Endothelial cell of umbilical vein (primary cell): ENCODE data around the gene TENM4. TPM values are rescaled to one million over a fixed set of nuclear protein-coding genes. Genes with fewer than 3 reads are reported as not detected.

Source experiments
- BruUV-seq: library from RNA; stranded (reverse); fragments of 400-500 nt; replicated peaks from 2 replicates; lab custom pipeline; 2021; lab: Mats Ljungman, UMichigan
- CTCF ChIA-PET: fragments of 300-600, 350-600 bp; sonication (Branson Sonifier 250); formaldehyde crosslinking; loops from one replicate; lab custom pipeline; 2021; ENCODE audit warnings: antibody characterized with exemption, inconsistent platforms; lab: Charles Lee
- POLR2A ChIA-PET: fragments of 300-600, 350-600 bp; sonication (Branson Sonifier 250); formaldehyde crosslinking; loops from one replicate; lab custom pipeline; 2021; ENCODE audit warnings: antibody characterized with exemption, inconsistent platforms; lab: Charles Lee
- DNase-seq: peaks from one replicate; pipeline ENCODE4 v3.0.0-alpha.2; 2011; ENCODE audit warnings: low read depth, low spot score
- FAIRE-seq: peaks from 2 replicates; lab custom pipeline; 2011; peaks lifted over from hg19 to GRCh38; lab: Jason Lieb, UNC
- H2AFZ ChIP-seq: 2 replicates; pipeline ENCODE4 v1.6.0; 2012; ENCODE audit warnings: low read depth, low read length, control low read depth, inconsistent platforms
- H3K27ac ChIP-seq: 2 replicates; pipeline ENCODE4 v1.5.1; 2011; ENCODE audit warnings: low read depth, mild to moderate bottlenecking, control low read depth, low read length, moderate library complexity; ENCODE audit not compliant: insufficient read depth
- H3K27me3 ChIP-seq, 2 experiments: 2 replicates each; pipeline versions ENCODE4 v1.6.0 to v1.6.1; 2011; ENCODE audit warnings: low read length in 2 of 2, mixed read lengths in 1 of 2; ENCODE audit not compliant: control insufficient read depth in 2 of 2, insufficient read depth in 2 of 2
- H3K36me3 ChIP-seq, 2 experiments: 2 replicates in 1 of 2; 3 replicates in 1 of 2; pipeline ENCODE4 v1.5.1; 2011; ENCODE audit warnings: low read length in 2 of 2, mild to moderate bottlenecking in 1 of 2, moderate library complexity in 1 of 2; ENCODE audit not compliant: control insufficient read depth in 2 of 2, insufficient read depth in 2 of 2; ENCODE audit errors: extremely low read depth in 1 of 2
- H3K4me1 ChIP-seq: 3 replicates; pipeline ENCODE4 v1.5.1; 2011; ENCODE audit warnings: mild to moderate bottlenecking, low read length; ENCODE audit not compliant: control insufficient read depth, insufficient read depth; ENCODE audit errors: extremely low read depth
- H3K4me2 ChIP-seq: 2 replicates; pipeline ENCODE4 v1.6.1; 2011; ENCODE audit warnings: low read length, control low read depth, mixed read lengths; ENCODE audit not compliant: insufficient read depth
- H3K4me3 ChIP-seq, 3 experiments: fragments of 200-600 bp in 1 of 3; sonication (generic), shearing (Covaris generic) in 1 of 3; replicated peaks in 1 of 3; 2 replicates each; pipeline ENCODE4 v1.5.1; 2011 to 2016; ENCODE audit warnings: control low read depth in 3 of 3, low read length in 3 of 3, mild to moderate bottlenecking in 2 of 3, inconsistent platforms in 1 of 3, low read depth in 1 of 3, moderate library complexity in 1 of 3; ENCODE audit not compliant: insufficient read depth in 1 of 3
- H3K79me2 ChIP-seq: 2 replicates; pipeline ENCODE4 v1.6.0; 2012; ENCODE audit warnings: low read length, inconsistent platforms; ENCODE audit not compliant: control insufficient read depth, insufficient read depth
- H3K9ac ChIP-seq: replicated peaks from 2 replicates; pipeline ENCODE3; 2011; ENCODE audit warnings: low read length, control low read depth; ENCODE audit not compliant: insufficient read depth; ENCODE audit errors: extremely low read depth
- H3K9me1 ChIP-seq: replicated peaks from 3 replicates; pipeline ENCODE4 v1.6.0; 2011; ENCODE audit warnings: mild to moderate bottlenecking, low read length; ENCODE audit not compliant: control insufficient read depth, insufficient read depth; ENCODE audit errors: extremely low read depth
- H3K9me3 ChIP-seq: replicated peaks from 2 replicates; pipeline ENCODE4 v1.5.1; 2012; ENCODE audit warnings: low read length, inconsistent platforms; ENCODE audit not compliant: control insufficient read depth, insufficient read depth
- H4K20me1 ChIP-seq: replicated peaks from 2 replicates; pipeline ENCODE3; 2011; ENCODE audit warnings: mild to moderate bottlenecking, low read length; ENCODE audit not compliant: control insufficient read depth, insufficient read depth; ENCODE audit errors: extremely low read depth
- MAX ChIP-seq: IDR thresholded peaks from 2 replicates; pipeline ENCODE4 v1.6.1; 2011; ENCODE audit not compliant: insufficient read depth, insufficient read length
- MYC ChIP-seq: IDR thresholded peaks from one replicate; pipeline ENCODE4 v1.6.1; 2011; ENCODE audit warnings: mild to moderate bottlenecking, low read depth, low read length
- POLR2A ChIP-seq: IDR thresholded peaks from 2 replicates; pipeline ENCODE4 v1.6.1; 2012; ENCODE audit warnings: low read depth, mild to moderate bottlenecking, control low read depth, low read length
- POLR2AphosphoS5 ChIP-seq: IDR thresholded peaks from 2 replicates; pipeline ENCODE4 v1.6.1; 2012; ENCODE audit warnings: low read depth, mild to moderate bottlenecking, control low read depth, low read length, moderate library complexity; ENCODE audit not compliant: insufficient read depth
- dilution Hi-C: fragments of 300-500 bp; cut with MboI; formaldehyde crosslinking; loops from one replicate; pipeline ENCODE4 v1.15.0; 2019; ENCODE audit warnings: low sequenced_read_pairs; ENCODE audit not compliant: extremely low pct_ligation_motif_present
- intact Hi-C: fragments of 100-400 bp; cut with micrococcal nuclease; formaldehyde crosslinking; loops from one replicate; pipeline ENCODE4 v1.10.0; 2022
- polyA plus RNA-seq, 4 experiments: library from polyadenylated mRNA; depleted of rRNA in 3 of 4; stranded (reverse) in 3 of 4; unstranded in 1 of 4; fragments of >200 nt; gene quantifications; 2 replicates each; pipeline versions ENCODE4 v1.2.1 to v1.2.3, GENCODE V29; 2011 to 2012; ENCODE audit warnings: missing spikeins in 1 of 4
- total RNA-seq: library from RNA; stranded (reverse); gene quantifications from 2 replicates; pipeline ENCODE4 v1.2.3, GENCODE V29; 2021
- TF ChIP-seq, protein P1 (sequence below), 2 donors: IDR thresholded peaks; 1 replicate in 1 of 2; 2 replicates in 1 of 2; pipeline ENCODE4 v1.5.1; 2011; ENCODE audit warnings: low read length in 2 of 2, mild to moderate bottlenecking in 2 of 2, moderate library complexity in 2 of 2, control low read depth in 1 of 2, inconsistent platforms in 1 of 2, low read depth in 1 of 2; ENCODE audit not compliant: insufficient read depth in 1 of 2; ENCODE audit errors: extremely low read depth in 1 of 2

TENM4 gene
- total and polyA plus RNA-seq, 2 donors (not counting 3 experiments of a cell fraction or from before 2014, with no cell fraction given) = 0.06 to 0.27 TPM

- ChIA-PET POLR2A (no interaction called here), CTCF (interaction anchor here (0.7 to 5.9 kb wide), 5 partner anchors 16 to 414 kb away, joined by 3 to 115 read pairs (median 4); no protein-coding TSS in a partner anchor)
- no peaks in the 10 kb centered on the region for H3K4me1 ChIP-seq
- dilution Hi-C loops = no loop called here
- no peak overlapping the region for H3K4me3 ChIP-seq
- H3K4me2 ChIP-seq = no peak overlapping the region
- no peak overlapping the region for H3K27ac ChIP-seq
- no peaks in the 10 kb centered on the region for H4K20me1 ChIP-seq
- H3K79me2 ChIP-seq = no peaks in the 10 kb centered on the region
- DNase-seq (no peak), FAIRE-seq (no peak)
- BruUV-seq = no TSS peak
- H2AFZ ChIP-seq = no peak overlapping the region
- H3K27me3 ChIP-seq = peaks cover 0 to 2% of the 10 kb centered on the region in 2 experiments
- no peaks in the 10 kb centered on the region for H3K9me3 ChIP-seq
- intact Hi-C loops = no loop called here
- no peaks in the 10 kb centered on the region for H3K9me1 ChIP-seq
- H3K36me3 ChIP-seq = no peaks in the 10 kb centered on the region
- no peak overlapping the region for H3K9ac ChIP-seq
- TF ChIP-seq POLR2A (no peak), POLR2AphosphoS5 (no peak), MYC (no peak)
- TF ChIP-seq, protein P1, sequence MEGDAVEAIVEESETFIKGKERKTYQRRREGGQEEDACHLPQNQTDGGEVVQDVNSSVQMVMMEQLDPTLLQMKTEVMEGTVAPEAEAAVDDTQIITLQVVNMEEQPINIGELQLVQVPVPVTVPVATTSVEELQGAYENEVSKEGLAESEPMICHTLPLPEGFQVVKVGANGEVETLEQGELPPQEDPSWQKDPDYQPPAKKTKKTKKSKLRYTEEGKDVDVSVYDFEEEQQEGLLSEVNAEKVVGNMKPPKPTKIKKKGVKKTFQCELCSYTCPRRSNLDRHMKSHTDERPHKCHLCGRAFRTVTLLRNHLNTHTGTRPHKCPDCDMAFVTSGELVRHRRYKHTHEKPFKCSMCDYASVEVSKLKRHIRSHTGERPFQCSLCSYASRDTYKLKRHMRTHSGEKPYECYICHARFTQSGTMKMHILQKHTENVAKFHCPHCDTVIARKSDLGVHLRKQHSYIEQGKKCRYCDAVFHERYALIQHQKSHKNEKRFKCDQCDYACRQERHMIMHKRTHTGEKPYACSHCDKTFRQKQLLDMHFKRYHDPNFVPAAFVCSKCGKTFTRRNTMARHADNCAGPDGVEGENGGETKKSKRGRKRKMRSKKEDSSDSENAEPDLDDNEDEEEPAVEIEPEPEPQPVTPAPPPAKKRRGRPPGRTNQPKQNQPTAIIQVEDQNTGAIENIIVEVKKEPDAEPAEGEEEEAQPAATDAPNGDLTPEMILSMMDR (IDR thresholded peaks at IDR 0.05; ENCODE audit: extremely low read depth in 1 of 2, insufficient read depth in 1 of 2, low read depth in 1 of 2, low read length in 2 of 2) = no peak
These were observed 381.7 kb downstream of the TENM4 start for GRCh38 chr11:79059141-79059540.

DNA sequence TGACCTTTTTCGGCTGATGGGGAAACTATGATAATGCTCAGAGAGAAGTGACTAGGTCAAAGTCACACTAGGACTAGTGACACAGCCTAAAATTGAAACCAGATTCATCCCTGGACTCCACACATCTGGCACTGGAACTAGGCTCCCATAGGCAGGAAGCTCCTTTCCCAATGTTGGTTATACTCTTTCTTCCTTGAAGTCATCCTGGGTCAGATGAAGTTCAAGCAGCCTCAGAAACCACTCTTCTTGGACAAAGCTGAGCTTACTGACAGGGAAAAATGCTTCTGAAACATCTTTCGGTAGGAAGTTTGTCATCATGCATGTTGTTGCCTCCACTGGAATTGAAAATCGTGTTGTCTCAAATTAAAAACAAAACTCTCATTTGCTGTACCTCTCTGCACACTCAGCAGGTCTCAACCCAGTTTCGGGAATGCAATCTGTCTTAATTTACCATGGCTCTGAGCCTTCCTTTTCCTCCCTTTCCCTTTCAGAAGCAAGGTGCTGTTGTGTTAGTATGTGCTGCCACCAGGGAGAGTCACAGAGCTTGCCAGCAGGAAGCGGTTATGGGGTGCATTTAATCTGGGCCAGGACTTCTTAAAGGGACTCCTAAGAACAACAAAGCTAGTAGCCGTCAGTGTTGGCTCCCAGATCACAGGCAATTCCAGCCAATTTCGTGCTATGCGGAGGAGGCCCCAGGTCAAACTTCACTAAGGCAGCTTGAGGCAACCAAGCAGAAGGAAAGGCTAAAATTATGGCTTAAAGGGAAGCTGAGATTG lies 384.8 kb downstream of the TENM4 start:
- FAIRE-seq = no peak
- Histone ChIP-seq H3K27me3 (peaks cover 9 to 11% of the 10 kb centered on the region in 2 experiments), H3K9me1 (no peaks in the 10 kb centered on the region), H3K9me3 (no peaks in the 10 kb centered on the region), H3K4me1 (no peaks in the 10 kb centered on the region), H3K27ac (no peak overlapping the region), H3K4me3 (no peak overlapping the region), H2AFZ (no peak overlapping the region), H4K20me1 (no peaks in the 10 kb centered on the region), H3K36me3 (no peaks in the 10 kb centered on the region), H3K9ac (no peak overlapping the region), H3K79me2 (no peaks in the 10 kb centered on the region), H3K4me2 (no peak overlapping the region)
- no TSS peak for BruUV-seq
- ChIA-PET CTCF (interaction anchor here (0.6 to 2.9 kb wide), 5 partner anchors 15 to 410 kb away, joined by 3 to 21 read pairs (median 10); no protein-coding TSS in a partner anchor), POLR2A (no interaction called here)
- no peak for DNase-seq
- TF ChIP-seq POLR2A (no peak), MYC (no peak), MAX (no peak)
- intact Hi-C loops (no loop called here), dilution Hi-C loops (no loop called here)
